ENCODE data around the gene CYS1.
"Not testable (repeated sequence)": the region's sequence is repeated elsewhere in the genome, so short reads cannot be mapped to it uniquely, and the experiment has no call there.

Gene CYS1

DNA sequence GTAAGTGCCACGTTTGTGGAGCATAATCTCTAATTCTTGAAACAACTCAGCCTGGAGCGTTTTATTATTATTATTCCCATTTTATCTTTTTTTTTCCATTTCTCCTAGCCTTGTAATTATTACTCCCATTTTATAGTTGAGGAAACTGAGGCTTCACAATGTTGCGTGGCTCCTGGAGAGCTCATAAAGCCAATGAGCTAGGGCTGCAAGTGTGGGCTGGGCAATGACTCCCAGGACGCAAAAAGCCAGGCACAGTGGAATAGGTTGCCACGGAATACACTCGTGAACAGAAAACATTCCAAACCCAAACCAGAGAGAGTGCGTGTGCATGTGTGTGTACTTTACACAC, 50.4 kb downstream of the CYS1 start:
- DNase-seq (ENCODE audit: low spot score) = no peak

DNA sequence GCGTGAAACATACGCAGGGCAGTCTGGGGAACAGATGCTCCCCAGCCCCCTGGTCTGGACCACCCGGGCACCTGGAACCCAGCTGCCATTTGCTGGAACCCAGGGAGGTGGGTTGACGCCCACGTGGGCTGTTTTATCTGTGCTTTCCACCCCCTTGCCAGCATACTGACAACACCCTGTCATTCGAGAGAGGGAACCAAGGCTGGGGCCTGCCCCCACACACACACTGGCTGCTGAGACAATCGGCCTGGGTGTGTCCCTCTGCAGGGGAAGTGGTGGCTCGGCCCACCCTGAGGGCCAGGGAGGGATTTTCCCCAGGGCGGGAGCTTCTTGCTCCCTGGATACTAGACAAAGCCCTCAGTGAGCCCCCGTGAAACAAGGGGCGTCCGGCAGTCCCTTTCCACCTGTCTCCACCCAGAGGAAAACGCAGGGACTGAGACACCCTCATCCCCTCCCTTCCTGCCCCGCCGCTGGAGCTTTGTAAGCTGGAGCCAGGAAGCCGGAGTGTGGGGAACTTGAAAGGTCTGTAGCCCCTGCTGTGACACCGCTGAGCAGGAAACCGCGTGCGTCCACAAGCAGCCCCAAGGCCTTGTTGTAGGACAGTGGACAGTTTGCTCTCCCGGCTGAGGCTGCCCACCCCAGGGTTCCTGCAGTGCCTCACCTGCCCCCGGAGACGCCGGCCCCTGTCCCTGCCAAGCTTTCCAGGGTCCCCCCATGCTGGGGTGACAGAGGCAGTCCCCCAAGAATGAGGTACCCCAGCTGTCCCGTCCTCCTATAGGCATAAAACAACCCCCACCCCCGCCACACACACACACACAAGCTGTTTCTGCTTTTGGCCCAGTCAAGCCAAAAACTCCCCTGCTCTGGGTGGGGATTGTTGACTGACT, 51.0 kb downstream of the CYS1 start:
- DNase-seq (ENCODE audit: low spot score) = no peak

DNA sequence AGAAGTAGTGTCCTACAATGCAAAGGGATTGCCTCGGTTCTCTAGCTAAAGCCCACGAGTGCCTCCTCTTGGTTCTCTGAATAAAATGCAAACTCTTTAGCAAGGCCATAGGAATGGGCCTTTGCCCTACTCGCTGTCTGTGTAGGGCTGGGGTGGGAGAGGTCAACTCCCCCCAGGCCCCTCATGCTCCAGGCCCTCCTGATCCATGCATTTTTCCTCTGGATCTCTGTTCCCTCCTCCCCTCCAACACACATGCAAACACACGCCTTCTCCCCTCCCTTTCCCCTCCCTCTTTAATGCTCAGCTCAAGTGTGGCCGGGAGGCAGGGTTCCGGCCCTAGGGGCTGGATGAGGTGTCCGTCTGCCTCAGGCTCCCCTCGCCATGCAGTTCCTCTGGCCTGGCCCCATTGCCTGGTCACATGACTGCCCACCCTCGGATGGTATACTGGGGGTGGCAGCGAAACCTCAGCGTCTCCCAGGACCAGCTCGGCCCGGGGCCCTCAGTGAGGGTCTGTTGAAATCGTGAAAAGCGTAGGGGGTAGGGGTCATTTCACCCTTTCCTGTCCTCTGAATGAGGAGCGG, 51.7 kb downstream of the CYS1 start:
- no peak for DNase-seq (ENCODE audit: low spot score)

DNA sequence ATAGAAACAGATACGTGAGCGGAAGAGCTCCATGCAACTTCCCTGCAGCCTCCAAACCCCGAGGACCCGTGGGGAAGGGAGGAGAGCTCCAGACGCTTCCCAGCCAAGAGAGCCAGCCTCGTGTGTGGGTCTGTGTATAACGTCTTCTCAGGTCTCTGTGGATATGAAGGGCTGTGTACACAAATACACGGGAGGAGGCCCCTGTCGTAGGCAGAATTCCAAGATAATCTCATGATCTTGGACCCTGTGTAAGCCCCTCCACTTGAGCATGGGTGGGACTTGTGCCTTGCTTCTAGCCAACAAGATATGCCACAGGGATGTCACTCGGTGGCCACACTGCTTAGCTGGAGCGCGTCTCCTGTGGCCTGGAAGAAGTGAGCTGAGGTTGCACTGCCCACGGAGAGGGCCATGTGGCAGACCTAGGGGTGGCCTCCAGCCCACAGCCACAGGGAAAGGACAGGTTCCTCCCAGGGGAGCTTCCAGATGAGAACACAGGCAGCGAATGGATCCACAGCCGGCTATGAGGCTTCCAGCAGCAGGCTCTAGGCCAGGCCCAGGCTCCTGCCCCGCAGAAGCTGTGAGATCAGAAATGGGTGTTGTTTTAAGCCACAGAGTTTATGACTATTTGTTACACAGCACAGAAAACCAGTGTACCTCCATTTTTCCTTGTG, 52.4 kb downstream of the CYS1 start:
- DNase-seq (ENCODE audit: low spot score) = no peak

DNA sequence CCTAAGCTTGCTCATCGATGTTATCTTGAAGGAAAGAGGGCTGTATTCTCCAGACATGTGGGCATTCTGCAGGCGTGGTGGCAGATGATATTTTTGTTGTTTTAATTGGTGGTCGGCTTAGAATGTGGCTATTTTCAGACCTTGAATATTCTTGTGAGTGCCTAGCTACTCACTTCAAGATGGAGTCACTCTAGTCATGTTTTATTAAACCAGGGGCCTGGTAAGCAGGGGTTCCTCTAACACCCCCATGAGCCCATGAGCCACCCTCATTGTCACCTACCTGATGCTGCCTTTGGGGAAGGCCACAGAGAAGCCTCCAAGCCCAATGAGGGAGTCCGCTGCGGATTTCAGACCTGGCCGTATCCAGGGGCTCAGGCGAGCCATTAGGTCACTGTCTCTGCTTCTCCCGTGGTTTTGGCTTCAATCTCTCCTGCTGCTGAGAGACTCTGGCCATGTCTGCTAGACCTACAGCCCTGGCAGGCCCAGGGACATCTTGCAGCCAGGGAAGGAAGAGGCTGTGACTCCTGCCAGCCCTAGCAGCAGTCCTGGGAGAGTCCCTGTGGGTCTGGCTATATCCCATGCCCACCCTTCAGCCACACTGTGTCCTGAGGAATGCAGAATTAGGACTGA, 53.2 kb downstream of the CYS1 start:
- DNase-seq (ENCODE audit: low spot score) = no peak

DNA sequence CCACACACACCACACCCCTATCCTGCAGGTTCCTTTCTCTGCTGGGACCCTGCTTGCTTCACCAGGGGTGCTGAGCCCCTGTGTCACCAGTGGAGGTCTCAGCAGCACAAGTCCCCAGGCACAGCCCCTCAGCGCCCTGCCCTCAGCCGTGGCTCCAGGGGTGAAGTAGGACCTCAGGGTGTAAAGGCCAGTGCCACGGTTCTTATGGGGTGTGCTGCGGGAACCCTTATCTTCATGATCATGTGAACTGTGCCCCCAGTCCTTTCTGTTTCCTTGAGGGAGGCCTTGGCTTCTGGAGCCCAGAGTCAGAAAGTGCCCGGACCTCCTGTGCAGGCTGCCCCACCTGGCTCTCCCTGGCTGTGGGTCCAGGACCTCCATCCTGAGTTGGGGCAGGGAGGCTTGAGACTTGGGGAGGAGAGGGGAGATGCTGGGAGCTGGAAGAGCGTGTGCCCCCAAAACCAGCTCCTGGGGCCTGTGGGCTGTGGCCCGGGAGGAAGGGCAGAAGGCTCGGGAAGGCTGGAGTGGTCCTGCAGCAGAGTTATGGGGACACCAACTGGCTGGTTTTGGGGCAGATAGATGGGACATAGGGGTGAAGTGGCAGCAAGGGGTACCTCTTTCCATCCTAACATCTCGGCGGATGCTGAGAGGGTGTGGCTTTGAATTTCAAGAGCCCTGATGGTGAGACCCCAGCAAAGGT, 57.1 kb downstream of the CYS1 start:
- no peak for DNase-seq (ENCODE audit: low spot score)

DNA sequence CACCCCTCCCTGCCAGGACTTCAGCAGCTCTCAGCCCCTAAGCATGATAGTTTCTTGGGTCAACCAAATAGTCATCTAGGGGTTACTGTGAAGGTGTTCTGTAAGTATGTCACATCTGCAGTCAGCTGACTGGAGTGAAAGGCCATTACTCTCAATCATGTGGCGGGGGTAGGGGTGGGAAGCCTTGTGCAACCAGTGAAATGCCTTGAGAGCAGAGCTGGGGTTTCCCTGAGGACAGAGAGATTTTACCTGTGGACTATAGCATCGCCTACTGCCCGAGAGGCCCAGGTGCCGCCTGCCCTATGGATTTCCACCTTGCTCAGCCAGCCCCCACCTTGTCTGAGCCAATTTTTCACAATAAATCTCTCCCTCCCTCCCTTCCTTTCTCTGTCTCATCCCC, 57.8 kb downstream of the CYS1 start:
- DNase-seq (ENCODE audit: low spot score) = no peak

DNA sequence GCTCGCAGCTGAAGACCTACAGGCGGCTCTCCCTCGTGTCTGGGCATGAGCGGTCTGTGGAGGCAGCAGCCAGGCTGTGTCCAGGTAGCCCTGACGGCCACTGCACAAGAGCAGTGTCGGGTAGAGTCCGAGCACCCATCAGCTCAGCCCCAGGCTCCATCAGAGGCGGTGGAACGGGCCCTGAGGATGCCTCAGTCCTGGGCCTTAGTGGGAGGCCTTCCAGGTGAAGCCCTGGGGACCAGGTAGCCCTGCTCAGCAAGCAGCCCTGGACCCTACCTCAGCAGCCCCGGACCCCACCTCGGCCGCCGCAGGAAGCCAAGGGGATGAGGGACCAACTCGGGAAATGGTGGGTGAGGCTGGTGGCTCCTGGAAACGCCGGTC, 58.2 kb downstream of the CYS1 start:
- no peak for DNase-seq (ENCODE audit: low spot score)

DNA sequence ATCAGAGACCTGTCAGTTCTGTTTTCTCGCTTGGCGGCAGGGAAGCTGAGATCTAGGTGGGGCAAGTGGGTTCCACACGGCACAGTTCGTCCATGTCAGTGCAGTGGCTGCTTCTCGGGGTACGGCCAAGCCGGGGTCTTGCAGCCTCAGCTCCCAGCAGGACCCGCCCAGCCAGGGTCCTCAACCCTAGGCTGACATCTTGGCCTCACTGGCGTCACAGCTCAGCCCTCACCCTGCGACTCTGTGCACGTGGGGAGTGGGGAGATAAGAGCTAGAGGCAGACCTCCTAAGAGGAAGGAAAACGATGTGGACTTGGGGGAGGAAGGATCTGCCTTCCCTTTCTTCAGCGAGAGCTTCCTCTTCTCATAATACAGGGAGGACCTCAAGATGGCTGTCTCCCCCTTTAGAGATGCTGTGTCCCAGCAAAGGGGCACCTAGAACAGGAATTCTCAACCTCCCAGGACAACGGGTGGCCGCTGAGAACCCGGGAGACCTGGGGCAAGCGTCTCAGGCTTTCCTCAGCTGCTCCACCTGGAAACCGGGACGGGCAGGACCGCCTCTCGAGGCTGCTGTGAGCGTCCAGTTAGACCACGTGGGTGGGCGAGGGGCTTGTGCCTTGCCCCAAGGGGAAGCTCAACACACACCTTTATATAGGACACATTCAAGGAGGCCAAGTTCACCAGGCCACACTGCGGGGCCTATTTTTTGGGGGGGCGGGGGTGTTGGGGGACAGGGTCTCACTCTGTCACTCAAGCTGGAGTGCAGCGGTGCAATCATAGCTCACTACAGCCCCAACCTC, 60.4 kb downstream of the CYS1 start:
- no peak for DNase-seq (ENCODE audit: low spot score)

DNA sequence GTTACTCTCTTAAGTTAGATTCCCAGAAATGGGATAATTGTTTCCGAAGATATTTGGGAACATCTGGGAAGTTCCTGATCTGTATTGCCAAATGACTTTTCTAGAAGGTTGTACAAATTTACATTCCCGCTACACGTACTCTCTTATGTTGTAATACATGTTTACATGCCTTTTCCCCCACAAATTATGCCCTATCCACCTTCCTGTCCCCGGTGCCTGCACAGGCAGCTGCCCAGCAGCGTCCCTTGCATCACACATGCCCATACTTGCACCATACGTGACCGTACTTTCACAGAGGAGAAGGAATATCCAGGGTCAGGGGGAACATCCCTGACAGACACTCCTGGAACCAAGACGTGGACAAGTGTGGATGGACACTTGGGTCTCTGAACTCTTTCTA, 61.0 kb downstream of the CYS1 start:
- DNase-seq (ENCODE audit: low spot score) = no peak

DNA sequence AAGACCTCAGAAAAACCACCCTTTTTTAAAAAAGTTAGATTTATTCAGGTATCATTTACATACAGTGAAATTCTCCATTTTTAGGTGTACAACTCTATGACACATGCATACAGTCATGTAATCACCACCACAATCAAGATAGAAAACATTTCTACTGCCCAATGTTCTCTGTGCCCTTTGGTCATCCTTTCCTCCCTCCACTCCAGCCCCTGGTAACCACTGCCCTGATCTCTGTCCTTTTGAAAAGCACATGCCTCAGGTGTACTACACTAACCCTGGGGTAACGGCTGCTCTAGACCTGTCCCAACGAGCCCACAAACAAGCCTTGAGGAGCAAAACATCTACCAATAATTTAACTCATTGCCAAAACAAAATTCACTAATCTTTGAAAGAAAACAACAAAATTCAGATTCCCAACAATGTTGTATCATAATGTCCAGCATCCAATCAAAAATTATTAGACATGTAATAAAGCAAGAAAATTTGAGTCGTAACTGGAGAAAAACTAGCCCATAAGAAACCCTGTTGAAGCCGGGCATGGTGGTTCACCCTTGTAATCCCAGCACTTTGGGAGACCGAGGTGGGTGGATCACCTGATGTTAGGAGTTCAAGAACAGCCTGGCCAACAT, 62.8 kb downstream of the CYS1 start:
- no peak for DNase-seq (ENCODE audit: low spot score)

DNA sequence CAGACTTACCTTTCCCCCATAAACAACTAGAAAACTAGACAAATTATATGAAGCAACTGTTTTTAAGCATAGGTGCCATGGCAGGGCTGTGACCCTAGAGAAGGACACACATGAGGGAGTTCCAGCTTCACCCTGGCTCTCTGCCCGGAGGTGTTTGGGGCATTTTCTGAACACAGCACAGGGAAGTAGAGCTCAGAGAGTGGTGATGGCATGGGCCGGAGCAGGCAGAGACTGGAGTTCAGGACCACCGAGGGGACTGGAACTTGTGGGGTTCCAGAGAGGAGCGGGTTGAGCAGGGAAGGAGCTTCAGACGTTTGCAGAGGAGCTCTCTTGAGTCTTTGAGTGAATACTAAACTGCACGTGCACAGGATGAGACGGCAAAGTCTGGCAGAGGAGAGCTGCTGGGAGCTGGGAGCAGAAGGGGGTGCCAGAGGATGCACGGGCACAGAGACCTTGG, 63.4 kb downstream of the CYS1 start:
- DNase-seq (ENCODE audit: low spot score) = no peak

DNA sequence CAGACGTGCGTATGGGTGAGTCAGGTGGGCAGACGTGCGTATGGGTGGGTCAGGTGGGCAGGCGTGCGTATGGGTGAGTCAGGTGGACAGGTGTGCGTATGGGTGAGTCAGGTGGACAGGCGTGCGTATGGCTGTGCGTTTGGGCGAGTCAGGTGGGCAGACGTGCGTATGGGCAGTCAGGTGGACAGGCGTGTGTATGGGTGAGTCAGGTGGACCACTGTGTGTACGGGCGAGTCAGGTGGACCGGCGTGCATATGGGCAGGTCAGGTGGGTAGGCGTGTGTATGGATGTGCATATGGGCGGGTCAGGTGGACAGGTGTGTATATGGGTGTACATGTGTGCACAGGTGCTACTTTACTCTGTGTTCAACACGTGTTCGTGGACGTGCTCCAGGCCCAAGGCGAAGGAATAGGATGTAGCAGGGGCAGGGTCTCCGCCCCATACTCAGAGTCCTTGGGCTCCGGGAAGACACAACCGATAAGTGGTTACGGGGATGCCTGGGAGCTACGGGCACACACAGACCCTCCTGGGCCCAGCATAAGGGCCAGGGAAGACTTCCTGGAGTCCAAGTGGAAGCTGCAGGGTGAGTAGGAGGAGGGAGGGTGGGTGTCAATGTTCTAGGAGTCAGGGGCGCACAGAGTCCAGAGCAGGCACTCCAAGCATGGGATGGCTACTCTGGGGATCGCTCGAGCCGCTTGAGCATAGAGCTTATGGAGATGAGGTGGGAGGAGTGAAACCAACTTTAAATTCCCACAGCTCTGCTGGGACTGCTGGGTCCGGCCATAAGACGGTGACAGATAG, 64.0 kb downstream of the CYS1 start:
- no peak for DNase-seq (ENCODE audit: low spot score)

DNA sequence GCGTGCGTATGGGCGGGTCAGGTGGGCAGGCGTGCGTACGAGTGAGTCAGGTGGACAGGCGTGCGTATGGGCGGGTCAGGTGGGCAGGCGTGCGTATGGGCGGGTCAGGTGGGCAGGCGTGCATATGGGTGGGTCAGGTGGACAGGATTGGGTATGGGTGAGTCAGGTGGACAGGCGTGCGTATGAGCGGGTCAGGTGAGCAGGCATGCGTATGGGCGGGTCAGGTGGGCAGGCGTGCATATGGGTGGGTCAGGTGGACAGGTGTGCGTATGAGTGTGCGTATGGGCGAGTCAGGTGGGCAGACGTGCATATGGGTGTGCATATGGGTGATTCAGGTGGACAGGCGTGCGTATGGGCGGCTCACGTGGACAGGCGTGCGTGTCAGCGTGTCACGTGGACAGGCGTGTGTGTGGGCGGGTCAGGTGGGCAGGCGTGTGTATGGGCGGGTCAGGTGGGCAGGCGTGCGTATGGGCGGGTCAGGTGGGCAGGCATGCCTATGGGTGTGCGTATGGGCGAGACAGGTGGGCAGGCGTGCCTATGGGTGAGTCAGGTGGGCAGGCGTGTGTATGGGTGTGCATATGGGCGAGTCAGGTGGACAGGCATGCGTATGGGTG, 64.7 kb downstream of the CYS1 start:
- DNase-seq (ENCODE audit: low spot score) = peak; percentile 19

DNA sequence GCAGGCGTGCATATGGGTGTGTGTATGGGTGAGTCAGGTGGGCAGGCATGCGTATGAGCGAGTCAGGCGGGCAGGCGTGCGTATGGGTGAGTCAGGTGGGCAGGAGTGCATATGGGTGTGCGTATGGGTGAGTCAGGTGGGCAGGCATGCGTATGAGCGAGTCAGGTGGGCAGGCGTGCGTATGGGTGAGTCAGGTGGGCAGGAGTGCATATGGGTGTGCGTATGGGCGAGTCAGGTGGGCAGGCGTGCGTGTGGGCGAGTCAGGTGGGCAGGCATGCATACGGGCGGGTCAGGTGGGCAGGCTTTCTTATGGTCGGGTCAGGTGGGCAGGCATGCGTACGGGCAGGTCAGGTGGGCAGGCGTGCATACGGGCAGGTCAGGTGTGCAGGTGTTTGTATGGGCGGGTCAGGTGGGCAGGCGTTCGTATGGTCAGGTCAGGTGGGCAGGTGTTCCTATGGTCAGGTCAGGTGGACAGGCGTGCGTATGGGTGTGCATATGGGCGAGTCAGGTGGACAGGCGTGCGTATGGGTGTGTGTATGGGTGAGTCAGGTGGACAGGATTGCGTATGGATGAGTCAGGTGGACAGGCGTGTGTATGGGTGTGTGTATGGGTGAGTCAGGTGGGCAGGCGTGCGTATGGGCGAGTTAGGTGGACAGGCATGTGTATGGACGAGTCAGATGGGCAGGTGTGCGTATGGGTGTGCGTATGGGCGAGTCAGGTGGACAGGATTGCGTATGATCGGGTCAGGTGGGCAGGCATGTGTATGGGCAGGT, 65.6 kb downstream of the CYS1 start:
- peak; percentile 29 for DNase-seq (ENCODE audit: low spot score)

DNA sequence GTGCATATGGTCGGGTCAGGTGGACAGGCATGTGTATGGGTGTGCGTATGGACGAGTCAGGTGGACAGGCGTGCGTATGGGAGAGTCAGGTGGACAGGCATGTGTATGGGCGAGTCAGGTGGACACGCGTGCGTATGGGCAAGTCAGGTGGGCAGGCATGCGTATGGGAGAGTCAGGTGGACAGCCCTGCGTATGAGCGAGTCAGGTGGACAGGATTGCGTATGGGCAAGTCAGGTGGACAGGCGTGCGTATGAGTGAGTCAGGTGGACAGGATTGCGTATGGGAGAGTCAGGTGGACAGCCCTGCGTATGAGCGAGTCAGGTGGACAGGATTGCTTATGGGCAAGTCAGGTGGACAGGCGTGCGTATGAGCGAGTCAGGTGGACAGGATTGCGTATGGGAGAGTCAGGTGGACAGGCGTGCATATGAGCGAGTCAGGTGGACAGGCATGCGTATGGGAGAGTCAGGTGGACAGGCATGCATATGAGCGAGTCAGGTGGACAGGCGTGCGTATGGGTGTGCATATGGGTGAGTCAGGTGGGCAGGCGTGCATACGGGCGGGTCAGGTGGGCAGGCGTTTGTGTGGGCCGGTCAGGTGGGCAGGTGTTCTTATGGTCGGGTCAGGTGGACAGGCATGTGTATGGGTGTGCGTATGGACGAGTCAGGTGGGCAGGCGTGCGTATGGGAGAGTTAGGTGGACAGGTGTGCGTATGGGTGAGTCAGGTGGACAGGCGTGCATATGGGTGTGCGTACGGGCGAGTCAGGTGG, 66.4 kb downstream of the CYS1 start:
- not testable (repeated sequence) for DNase-seq (ENCODE audit: low spot score)

DNA sequence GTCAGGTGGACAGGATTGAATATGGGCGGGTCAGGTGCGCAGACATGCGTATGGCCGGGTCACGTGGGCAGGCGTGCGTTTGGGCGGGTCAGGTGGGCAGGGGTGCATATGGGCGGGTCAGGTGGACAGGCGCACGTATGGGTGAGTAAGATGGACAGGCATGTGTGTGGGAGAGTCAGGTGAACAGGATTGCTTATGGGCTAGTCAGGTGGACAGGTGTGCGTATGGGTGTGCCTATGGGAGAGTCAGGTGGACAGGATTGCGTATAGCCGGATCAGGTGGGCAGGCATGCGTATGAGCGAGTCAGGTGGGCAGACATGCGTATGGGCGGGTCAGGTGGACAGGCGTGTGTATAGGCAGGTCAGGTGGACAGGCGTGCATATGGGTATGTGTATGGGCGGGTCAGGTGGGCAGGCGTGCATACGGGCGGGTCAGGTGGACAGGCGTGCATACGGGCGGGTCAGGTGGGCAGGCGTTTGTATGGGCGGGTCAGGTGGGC, 67.2 kb downstream of the CYS1 start:
- peak; percentile 62 for DNase-seq (ENCODE audit: low spot score)
